Gastrocnemius medialis (tissue), 4 donors: ENCODE data around the gene ACOXL.

Source experiments
- CTCF ChIP-seq, 5 experiments: fragments of 450-650 bp in 3 of 5; fragments of 200-600 bp in 2 of 5; sonication (generic) in 2 of 5; IDR thresholded peaks in 4 of 5; conservative IDR thresholded peaks in 1 of 5; 1 replicate in 4 of 5; 2 replicates in 1 of 5; pipeline ENCODE4 v1.5.1; 2016 to 2019; ENCODE audit warnings: antibody characterized with exemption in 5 of 5, mild to moderate bottlenecking in 3 of 5, moderate library complexity in 3 of 5
- POLR2A ChIP-seq, 2 donors: fragments of 450-650 bp; IDR thresholded peaks; one replicate each; pipeline ENCODE4 v1.6.1; 2017; ENCODE audit warnings: antibody characterized with exemption in 2 of 2, mild to moderate bottlenecking in 2 of 2, moderate library complexity in 2 of 2

GRCh38 chr2:110829413-110830146, 97.2 kb downstream of the ACOXL start:
- TF ChIP-seq CTCF (IDR thresholded peaks at IDR 0.05 in 4 of 5, conservative IDR thresholded peaks at IDR 0.05 in 1 of 5) (no peak), POLR2A (IDR thresholded peaks at IDR 0.05) (no peak)
